H4 (cell line): ENCODE results near the gene CERK. TPM values are rescaled to one million over a fixed set of nuclear protein-coding genes. Genes with fewer than 3 reads are reported as not detected.
A peak's percentile ranks its signal among the peaks of the same experiment; 100 is the strongest.

Source experiments
- DNase-seq: peaks from one replicate; pipeline ENCODE4 v3.0.0-alpha.2; 2015; ENCODE audit warnings: low spot score
- total RNA-seq: library from RNA; depleted of rRNA; stranded (reverse); fragments of >200 nt; shearing (Covaris generic); gene quantifications from 2 replicates; pipeline ENCODE4 v1.2.3, GENCODE V29; 2014

CERK gene
- total RNA-seq, 1 experiment from 2014 or later: 16.9 TPM

DNA sequence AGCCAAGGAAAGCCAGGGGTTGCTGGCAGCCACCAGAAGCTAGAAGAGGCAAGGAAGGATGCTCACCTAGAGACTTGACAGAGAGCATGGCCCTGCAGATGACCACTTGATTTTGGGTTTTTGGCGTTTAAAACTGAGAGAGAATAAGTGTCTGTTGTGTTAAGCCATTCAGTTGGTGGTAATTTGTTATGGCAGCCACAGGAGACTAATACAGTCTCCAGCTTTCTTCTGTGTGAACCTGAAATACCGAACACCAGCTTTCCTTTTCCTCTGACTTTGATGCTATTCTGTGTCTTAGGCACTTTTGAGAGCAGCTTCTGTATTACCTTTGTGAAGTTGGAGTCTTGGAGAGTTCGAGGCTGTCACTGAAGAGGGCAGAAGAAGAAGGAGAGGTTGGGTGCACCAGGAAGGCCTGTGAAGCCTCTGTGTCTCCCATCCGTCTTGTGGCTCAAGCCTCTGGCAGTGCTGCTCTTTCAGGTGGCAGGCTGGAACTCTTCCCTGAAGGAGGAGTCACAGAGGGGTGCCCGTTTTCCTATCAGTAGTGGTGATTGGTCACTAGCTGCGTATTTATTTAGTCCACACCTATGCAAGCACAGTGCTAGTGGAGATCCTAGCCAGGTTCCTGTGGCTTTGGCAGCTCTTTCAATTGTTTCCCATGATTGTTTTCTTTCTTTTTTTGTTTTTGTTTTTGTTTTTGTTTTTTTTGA lies 26.9 kb upstream of the CERK start:
- DNase-seq: no peak

DNA sequence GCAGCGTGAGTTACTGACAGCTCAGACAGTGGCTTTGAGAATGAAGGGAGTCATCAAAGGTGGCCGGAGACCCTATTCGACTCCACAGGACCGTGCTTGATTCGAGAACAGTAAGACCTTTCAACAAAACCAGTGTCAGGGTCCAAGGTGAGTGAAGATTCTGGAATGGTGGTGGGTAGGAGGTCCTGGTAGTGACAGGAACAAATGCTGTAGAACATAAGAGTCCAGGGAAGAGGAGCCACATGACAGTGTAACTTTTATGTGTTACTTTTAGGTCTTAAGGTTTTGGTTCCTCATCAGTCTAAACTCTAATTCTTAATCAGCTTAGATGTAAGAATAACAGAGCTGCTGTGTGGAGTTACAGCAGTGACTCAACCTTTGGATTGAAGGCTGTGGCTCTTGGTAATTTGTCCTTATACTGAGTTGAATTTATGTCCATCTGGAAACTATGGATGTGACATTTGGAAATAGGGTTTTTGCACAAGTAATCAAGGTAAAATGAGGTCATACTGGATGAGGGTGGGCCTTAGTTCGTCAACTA lies 26.2 kb upstream of the CERK start:
- no peak for DNase-seq

DNA sequence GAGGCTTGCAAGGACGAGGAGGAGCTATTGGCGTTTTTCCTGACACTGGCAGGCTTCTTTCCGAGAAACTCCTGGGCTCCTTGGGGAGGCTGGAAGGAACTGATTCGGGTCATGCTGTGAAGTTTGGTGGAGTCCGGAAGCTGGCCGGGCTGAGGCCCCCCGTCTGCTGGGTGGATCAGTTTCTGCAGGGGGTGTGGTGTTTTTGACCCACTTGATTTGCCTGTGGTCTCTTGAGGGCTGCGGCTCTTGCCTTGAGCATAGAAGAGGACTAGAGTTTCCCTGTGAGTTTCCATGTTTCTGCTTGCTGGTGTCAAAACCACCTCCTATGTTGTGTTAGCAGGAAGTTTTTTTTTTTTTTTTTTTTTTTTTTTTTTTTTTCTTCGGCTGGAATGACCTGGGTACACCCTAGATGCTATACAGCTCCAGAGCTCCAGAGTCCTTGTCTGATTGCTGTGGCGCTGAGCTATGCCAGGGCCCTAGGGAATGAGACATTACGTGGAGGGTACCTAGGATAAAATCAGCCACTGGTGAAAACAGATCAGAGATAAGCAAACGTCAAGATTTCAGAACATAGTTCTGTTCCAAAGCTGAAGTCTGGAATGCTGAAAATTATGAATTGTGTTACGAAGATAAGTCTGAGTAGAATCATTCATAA lies 25.1 kb upstream of the CERK start:
- no peak for DNase-seq

DNA sequence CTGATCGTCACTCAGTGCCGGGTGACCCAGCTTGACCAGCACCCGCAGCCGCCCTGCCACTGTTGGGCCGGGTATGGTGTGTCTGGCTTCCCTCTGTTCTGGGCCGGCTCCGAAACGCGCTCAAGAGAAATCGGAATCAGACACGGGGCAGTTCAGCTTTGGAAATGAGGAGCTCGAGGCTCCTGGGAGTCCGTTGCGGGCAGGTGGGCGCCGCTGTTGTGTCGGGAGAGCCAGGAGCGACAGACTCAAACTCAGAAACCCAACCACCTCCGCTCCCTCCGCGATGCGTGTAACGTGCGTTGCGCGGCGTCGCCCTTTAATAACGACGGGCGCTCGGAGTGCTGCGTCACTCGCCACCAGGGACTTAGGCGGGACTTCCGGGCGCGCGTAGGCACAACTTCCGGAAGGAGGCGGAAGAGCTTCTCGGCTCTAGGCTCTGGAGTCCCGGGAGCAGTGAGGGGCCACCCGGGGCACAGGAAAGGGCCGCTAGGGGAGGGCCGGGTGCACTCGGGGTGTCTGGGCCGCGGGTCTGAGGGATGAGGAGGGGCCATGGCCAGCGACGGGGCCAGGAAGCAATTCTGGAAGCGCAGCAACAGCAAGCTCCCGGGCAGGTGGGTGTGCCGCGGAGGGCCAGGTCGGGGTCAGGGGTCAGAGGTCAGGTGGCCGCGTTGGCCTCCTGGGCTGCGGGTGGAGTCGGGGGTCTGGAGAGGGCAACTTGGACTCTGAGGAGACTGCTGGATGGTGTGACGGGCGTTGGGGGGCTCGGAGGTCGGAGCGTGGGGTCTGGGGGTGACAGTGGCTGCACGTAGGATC lies 24.4 kb upstream of the CERK start, which contains the start of gene TBC1D22A:
Gene TBC1D22A (plus strand): TSS at position 413 of the 813 bp plus-strand sequence. CDS start 137 bp downstream, at position 550.
- peak; percentile 92 for DNase-seq

DNA sequence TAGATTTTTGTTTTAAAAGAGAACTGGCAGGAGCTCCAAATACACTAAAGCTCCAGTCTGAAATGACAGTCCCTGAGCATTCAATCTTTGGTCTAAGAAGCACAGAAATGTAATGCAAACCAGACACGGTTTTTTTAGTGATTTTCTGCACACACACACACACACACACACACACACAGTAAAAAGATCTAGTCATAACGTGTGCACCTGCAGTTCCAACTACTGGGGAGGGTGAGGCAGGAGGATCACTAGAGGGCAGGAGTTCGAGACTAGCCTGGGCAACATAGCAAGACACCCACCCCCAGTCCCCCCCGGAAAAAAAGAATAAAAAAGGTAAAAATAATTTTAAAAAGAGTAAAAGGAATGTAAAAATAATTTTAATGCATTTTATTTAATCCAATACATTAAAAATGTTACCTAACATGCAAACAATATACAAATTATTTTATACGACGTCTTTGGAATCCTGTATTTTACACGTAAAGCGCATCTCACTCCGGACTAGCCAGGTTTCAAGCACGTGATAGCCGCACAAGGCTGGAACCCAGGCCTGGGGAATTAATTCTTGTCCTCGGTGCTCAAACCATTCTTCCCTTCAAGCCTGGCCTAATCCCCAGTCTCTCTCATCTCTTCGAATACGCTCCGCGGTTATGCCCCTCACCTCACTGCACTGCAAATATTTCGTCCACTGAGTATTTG lies 23.6 kb upstream of the CERK start:
- no peak for DNase-seq

DNA sequence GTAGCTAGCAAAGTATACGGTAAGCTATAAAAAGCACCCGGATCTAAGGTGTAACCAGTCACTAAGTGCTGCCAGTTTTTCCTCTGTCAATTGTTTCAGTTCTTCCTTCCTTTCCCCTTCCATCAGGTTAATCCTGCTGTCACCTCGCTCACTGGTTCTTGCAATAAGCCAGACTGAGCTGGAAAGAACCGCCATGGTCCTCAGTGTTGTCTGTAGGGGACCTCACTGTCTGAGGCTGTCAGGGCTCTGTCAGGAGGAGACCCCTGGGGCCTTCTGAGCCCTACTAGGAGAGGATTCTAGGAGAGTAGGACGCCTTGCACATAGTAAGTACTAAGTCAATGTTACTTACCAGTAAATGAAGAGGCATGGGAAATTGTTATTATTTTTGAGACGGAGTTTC lies 23.0 kb upstream of the CERK start:
- DNase-seq: no peak

DNA sequence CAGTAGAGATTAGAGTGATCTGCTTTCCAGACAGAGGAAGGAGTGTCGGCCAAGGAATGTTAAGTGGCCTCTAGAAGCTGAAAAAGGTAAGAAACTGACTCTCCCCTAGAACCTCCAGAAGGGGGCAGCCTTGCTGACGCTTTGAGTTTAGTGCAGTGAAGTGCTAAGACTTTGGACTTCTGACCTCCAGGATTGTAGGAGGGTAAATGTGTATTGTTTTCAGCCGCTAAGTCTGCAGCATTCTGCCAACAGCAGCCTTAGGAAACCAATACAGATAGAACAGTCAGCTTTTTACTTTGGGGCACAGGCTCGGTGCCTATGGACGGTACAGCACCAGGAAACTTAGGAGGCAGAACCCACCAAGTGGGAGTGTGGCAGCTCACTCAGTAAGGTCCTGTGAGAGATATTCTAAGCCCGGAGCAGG lies 20.8 kb upstream of the CERK start:
- DNase-seq: peak; percentile 38

DNA sequence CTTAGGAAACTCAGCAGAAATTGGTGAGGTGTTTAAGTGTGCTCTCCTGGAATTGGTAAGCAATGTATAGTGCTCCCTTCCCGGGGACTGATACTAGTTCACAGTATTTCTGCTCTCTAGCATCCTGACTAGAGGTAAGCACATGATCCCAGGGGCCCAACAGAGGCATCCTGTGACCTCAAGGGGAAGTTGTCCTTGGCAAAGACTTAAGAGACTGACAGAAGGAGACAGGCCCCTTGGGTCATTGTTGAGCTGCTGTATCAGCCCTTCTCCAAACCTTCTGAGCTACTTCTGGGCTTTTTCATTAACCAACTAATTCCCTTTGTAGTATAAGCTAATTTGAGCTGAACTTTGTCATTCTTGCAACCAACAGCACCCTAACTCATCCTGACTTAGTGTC lies 20.1 kb upstream of the CERK start:
- no peak for DNase-seq

DNA sequence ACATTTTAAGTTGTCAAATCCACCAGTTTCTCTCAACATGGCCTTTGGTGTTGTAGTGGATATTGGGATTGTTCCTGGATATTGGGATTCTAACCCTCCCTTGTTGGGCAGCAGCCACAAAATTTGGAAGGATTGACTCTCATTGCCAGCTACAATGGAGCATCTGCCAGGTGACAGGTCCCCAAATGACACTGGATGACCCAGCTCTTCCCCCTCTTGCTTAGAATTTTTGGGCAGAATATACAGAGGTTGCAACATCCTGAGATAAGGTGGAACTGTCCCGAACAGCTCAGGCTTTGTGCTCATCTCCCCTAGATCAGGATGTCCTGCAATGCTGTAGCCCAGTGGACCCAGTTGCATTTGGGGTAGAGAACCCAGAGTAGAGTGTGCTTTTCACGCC lies 19.1 kb upstream of the CERK start:
- DNase-seq: no peak

DNA sequence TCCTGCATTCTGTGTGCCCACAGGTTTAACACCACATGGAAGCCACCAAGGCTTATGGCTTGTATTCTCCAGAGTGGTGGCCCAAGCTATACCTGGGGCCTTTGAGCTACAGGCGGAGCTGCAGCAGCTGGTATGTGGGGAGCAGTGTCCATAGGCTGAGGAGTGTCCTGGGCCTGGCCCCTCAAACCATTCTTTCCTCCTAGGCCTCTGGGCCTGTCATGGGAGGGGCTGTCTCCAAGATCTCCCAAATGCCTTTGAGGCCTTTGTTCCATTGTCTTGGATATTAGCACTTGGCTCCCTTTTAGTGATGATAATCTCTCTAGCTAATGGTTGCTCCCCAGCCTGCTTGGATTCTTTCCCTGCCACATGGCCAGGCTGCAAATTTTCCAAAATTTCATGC lies 18.0 kb upstream of the CERK start:
- DNase-seq: no peak

DNA sequence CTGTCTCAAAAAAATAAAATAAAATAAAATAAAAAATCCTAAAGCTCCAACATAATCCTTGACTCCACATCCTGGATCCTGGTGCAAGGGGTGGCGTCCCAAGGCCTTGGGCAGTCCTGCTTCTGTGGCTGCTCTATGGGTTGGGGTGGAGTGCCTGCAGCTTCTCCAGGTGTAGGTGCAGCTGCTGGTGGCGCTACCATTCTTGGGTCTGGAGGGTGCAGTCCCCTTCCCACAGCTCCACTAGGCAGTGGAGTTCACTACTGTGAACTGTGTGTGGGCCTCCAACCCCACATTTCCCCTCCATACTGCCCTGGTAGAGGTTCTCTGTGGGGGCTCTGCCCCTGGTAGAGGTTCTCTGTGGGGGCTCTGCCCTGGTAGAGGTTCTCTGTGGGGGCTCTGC lies 17.5 kb upstream of the CERK start:
- no peak for DNase-seq

DNA sequence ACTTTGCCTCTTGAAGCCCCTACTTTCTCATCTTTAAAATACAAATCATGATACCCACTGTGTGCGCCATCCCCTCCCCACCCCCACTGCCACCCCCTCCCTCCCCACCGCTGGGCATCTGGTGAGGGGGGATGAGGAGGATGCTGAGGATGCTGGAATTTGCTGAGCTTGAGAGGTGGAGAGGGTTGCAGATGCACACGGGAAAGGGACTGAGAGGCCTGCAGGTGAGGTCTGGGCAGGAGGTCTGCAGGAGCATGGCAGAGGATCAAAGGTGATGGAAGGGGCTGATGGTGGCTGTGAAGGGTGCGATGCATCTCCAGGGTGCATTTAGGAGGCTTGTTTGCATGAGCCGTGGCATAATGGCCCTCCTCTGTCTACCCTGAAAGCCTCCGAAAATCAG lies 16.8 kb upstream of the CERK start:
- no peak for DNase-seq

DNA sequence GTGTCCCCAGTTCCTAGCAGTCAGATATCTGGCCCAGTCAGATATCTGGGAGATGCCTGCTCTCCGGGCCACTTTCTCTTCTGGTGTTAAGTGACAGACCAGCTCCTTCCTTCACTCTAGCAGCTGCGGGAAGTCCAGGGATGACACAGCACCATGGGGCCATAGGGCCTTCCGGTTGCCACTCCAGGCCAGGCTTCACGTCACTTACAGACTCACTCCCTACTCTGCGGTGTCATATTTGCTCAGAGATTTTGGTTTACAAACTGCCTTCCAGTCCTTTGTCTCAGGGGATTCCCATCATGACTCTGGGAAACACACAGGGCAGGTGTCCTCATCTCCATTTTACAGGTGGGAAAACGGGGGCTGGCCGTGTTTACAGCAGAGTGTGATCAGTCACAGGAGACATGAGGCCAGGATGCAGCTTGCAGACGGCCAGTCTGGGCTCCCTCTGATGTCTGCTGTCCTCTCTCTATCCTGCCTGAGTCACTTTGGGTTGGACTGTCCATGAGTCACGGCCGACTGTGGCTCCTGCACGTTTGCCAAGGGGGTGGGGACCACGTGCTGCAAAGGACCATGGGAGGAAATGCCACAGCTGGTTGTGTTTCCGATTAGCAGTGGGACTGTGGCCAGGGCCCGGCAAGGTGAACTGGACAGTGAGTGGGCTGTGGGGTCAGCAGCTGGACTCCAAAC lies 16.2 kb upstream of the CERK start:
- DNase-seq: peak; percentile 96

DNA sequence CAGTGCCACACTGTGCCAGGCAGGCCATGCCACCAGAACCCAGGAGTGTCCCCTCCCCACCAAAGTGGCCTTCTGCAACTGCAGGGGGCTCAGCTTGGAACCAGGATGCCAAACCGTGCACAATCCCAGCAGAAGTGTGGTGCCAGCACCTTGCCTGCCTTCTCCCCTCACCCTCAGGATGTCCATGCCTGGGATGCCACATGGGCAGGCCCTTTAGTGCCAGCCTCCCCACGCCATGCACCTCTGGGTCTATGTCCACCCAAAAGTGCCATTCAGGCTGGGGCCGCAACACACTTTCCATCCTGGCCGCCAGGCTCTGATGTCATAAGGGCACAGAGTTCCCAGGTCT lies 15.7 kb upstream of the CERK start:
- DNase-seq: no peak

DNA sequence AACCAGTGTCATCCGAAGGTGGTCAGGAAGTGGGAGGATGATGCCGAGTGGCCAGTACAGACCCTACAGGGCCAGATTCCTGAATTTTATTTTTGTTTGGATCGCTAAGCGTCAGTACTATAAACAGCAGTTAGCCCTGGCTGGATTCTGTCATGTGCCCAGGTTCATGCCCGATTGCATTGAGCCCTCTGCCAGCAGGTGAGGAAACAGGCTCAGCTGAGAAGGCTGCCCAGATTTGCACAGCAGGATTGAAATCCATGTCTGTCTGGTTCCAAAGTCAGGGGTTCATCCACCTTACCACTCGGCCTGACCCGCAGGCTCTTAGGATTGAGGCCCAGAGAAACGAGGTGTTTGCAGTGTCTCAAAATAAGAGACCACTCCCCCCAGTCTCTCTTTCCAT lies 15.3 kb upstream of the CERK start:
- no peak for DNase-seq

DNA sequence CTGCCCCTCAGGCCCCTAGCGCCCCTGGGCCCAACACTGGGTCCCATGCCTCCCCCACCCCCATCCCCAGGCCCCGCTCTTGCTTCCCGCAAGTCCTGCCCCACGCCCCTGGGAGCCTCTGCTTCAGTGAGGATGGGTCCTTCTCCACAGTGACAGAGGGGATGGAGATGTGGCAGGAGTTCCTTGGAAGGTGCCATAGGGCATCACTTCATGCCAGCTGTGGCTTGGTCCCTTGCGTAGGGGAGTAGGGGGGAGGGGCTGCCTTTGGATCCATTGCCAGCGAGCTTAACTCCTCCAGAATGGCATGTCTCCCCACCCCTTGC lies 14.9 kb upstream of the CERK start:
- DNase-seq: no peak

DNA sequence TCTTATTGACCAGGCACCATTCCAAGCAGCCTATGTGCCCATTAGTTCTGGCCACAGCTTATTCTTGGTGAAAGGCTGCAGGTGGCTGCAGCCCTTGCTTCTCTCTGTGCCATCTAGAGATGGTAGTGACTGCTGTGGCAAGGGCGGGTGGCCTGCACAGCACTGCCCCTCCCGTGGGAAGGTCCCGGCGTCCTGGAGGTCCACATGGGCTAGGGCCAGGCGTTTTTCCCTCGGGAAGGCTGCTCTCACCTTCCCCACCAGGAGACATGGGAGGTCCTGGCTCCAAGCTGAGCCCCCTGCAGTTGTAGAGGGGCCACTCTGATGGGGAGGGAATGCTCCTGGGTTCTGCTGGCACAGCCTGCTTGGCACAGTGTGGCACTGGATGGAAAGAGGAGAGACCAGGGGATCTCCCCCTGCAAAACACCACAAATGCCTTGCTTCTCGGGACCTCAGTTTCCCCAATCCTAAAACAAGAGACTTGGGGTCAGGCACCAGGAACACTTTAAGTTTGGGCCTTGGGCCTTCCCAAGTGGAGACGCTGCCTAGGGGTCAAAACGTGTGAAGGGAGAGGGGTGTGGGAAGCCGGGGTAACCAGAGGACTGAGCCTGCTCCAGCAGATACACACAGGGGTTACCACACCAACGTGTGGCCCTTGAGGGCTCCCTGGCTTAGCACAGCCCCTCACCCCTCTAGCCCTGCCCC lies 14.4 kb upstream of the CERK start:
- DNase-seq: no peak

DNA sequence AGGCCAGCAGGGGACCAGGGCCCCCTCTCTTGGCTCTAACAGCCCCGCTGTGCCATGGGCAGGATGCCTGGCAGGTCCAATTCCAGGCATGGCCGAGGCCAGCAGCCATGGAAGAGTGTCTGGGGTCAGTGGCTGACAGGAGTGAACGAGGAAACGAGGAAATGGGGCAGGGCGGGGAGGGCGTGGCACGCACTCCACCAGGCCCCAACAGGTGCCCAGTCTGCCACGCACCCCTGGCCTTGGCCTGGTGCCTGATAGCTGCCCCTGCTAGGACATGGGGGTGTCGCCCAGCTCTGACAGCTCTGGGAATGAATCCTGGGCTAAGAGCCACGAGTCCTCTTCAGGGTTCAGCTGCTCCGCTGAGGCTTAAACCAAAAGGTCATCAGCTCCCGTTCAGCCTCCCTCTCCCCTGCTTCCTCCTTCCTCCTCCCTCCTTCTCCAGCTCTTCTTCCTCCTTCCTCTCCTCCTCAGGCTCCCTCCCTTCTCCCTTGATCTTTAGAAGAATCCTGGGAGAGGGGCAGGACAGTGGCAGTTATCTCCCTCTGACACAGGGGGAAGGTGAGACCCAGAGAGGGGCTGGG lies 12.9 kb upstream of the CERK start:
- DNase-seq: no peak

DNA sequence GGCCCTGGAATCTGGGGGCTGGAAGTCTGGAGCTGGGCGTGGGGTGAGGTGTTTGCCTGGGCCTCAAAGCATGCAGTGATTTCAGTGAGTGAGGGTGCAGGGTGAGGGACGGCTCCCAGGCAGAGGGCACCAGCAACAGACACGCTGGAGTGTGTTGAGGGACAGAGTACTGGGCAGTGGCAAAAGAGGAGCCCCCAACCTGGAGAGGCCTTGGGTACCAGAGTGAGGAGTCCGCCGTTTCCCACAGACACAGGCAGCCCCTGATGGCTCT lies 12.4 kb upstream of the CERK start:
- DNase-seq: no peak

DNA sequence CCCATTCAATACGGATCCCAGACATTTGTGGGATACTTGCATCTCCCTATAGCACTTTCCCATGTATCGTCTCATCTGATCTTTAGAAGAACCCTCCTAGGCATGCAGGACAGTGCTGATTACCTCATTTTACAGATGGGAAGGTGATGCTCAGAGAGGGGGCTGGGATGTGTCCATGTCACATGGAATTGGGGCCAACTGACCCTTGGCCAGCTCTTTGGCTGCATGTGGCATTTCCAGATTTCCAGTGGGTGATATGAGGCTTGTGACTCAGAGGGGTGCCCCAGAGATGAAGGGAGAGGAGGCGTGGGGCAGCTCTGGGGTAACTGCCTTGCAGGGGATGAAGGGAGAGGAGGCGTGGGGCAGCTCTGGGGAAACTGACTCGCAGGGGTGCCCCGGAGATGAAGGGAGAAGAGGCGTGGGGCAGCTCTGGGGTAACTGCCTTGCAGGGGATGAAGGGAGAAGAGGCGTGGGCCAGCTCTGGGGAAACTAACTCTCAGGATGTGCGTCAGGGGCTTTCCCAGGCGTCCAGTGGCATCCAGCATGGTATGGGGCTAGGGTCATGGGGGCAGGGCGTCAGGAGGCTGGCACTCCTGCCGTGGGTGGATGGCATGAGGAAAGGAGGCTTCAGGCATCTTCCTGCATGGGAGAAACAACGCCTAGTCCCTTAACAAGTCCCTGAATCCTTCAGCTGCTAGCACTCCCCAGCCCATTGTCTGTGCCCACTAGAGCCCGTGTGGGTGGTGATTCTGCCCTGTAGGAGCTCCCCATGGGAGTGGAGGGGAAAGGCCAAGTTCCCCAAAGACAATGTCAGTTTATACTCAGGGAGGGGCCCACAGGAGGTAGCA lies 11.9 kb upstream of the CERK start:
- no peak for DNase-seq
